H1 (cell line): Measurements from ENCODE around the gene ANAPC1. TPM values are rescaled to one million over a fixed set of nuclear protein-coding genes. Genes with fewer than 3 reads are reported as not detected.
"Not testable (repeated sequence)": the region's sequence is repeated elsewhere in the genome, so short reads cannot be mapped to it uniquely, and the experiment has no call there.

Experiments
- CTCF ChIA-PET: fragments of 300-600 bp; sonication (Branson Sonifier 250); formaldehyde crosslinking; loops from one replicate; lab custom pipeline; 2021; ENCODE audit not compliant: partially characterized antibody; lab: Charles Lee
- POLR2A ChIA-PET: fragments of 300-600 bp; sonication (Branson Sonifier 250); formaldehyde crosslinking; loops from one replicate; lab custom pipeline; 2021; ENCODE audit warnings: inconsistent platforms; ENCODE audit not compliant: partially characterized antibody; lab: Charles Lee
- DNase-seq, 2 experiments: peaks; one replicate each; pipeline versions ENCODE4 v3.0.0 to v3.0.0-alpha.2; 2010 to 2022; ENCODE audit warnings: low spot score in 2 of 2, low read depth in 1 of 2, mixed read lengths in 1 of 2
- FAIRE-seq: peaks from 2 replicates; lab custom pipeline; 2011; peaks lifted over from hg19 to GRCh38; lab: Jason Lieb, UNC
- H2AFZ ChIP-seq: 2 replicates; pipeline ENCODE4 v1.8.1; 2012; ENCODE audit warnings: low read length, inconsistent platforms
- H2AK5ac ChIP-seq: 2 replicates; pipeline ENCODE4 v1.6.1; 2013; ENCODE audit warnings: low read depth, low read length
- H2BK120ac ChIP-seq: replicated peaks from 2 replicates; pipeline ENCODE3; 2013; ENCODE audit warnings: low read depth, low read length, inconsistent platforms
- H2BK12ac ChIP-seq: 2 replicates; pipeline ENCODE4 v1.6.1; 2013; ENCODE audit warnings: low read depth, low read length
- H2BK15ac ChIP-seq: 2 replicates; pipeline ENCODE4 v1.6.1; 2013; ENCODE audit warnings: low read length
- H2BK20ac ChIP-seq: 2 replicates; pipeline ENCODE4 v1.6.1; 2013; ENCODE audit warnings: low read length
- H2BK5ac ChIP-seq: 2 replicates; pipeline ENCODE4 v1.6.1; 2013; ENCODE audit warnings: low read depth, low read length
- H3K14ac ChIP-seq: 2 replicates; pipeline ENCODE4 v1.6.1; 2013; ENCODE audit warnings: inconsistent platforms; ENCODE audit not compliant: insufficient read length
- H3K18ac ChIP-seq: 2 replicates; pipeline ENCODE4 v1.6.1; 2013; ENCODE audit warnings: low read length; ENCODE audit errors: extremely low read depth
- H3K23ac ChIP-seq: 2 replicates; pipeline ENCODE4 v1.6.1; 2013; ENCODE audit warnings: inconsistent platforms; ENCODE audit not compliant: insufficient read length
- H3K23me2 ChIP-seq: 2 replicates; pipeline ENCODE4 v1.6.1; 2013; ENCODE audit warnings: low read depth, low read length
- H3K27ac ChIP-seq: 2 replicates; pipeline ENCODE4 v1.6.1; 2011; ENCODE audit warnings: low read depth, low read length, inconsistent platforms
- H3K27me3 ChIP-seq, 4 experiments: replicated peaks in 1 of 4; 1 replicate in 1 of 4; 2 replicates in 3 of 4; pipeline versions ENCODE4 v1.6.1 to v1.8.1; 2011 to 2013; ENCODE audit warnings: low read length in 3 of 4, mild to moderate bottlenecking in 3 of 4, inconsistent platforms in 2 of 4, mixed read lengths in 2 of 4, moderate library complexity in 1 of 4; ENCODE audit not compliant: control insufficient read depth in 3 of 4, insufficient read depth in 3 of 4; ENCODE audit errors: extremely low read depth in 1 of 4
- H3K36me3 ChIP-seq, 4 experiments: 2 replicates each; pipeline versions ENCODE4 v1.6.1 to v1.8.1; 2011 to 2013; ENCODE audit warnings: mild to moderate bottlenecking in 4 of 4, low read length in 3 of 4, moderate library complexity in 2 of 4, control low read depth in 1 of 4, inconsistent platforms in 1 of 4; ENCODE audit not compliant: insufficient read depth in 4 of 4, control insufficient read depth in 2 of 4
- H3K4ac ChIP-seq: replicated peaks from 2 replicates; pipeline ENCODE3; 2013; ENCODE audit warnings: low read length, low read depth, mixed read lengths, inconsistent platforms; ENCODE audit not compliant: insufficient read length
- H3K4me1 ChIP-seq, 4 experiments: replicated peaks in 1 of 4; 1 replicate in 1 of 4; 2 replicates in 3 of 4; pipeline versions ENCODE4 v1.6.1 to v1.8.1; 2011 to 2013; ENCODE audit warnings: low read length in 3 of 4, inconsistent platforms in 2 of 4, mixed read lengths in 1 of 4; ENCODE audit not compliant: insufficient read depth in 4 of 4, control insufficient read depth in 3 of 4
- H3K4me2 ChIP-seq, 2 experiments: 2 replicates each; pipeline versions ENCODE4 v1.6.1 to v1.8.1; 2011 to 2013; ENCODE audit warnings: low read depth in 2 of 2, low read length in 2 of 2, control low read depth in 1 of 2, inconsistent platforms in 1 of 2, mild to moderate bottlenecking in 1 of 2; ENCODE audit not compliant: insufficient read depth in 1 of 2
- H3K4me3 ChIP-seq, 4 experiments: fragments of 200-600, 300-600 bp in 1 of 4; sonication (generic), shearing (Covaris generic), sonication (Bioruptor Twin) in 1 of 4; 2 replicates each; pipeline versions ENCODE4 v1.5.1 to v1.8.1; 2011 to 2016; ENCODE audit warnings: low read length in 4 of 4, low read depth in 3 of 4, control low read depth in 2 of 4, inconsistent platforms in 2 of 4, mild to moderate bottlenecking in 2 of 4, mixed read lengths in 1 of 4, moderate library complexity in 1 of 4; ENCODE audit not compliant: insufficient read depth in 2 of 4; ENCODE audit errors: extremely low read depth in 1 of 4
- H3K56ac ChIP-seq: replicated peaks from 2 replicates; pipeline ENCODE3; 2013; ENCODE audit warnings: low read depth, mild to moderate bottlenecking, mixed read lengths, low read length, inconsistent platforms; ENCODE audit not compliant: insufficient read length
- H3K79me1 ChIP-seq: 2 replicates; pipeline ENCODE4 v1.6.1; 2013; ENCODE audit warnings: low read depth, low read length, control low read depth
- H3K79me2 ChIP-seq, 2 experiments: 2 replicates each; pipeline versions ENCODE4 v1.6.1 to v1.8.1; 2012 to 2013; ENCODE audit warnings: low read length in 2 of 2, mild to moderate bottlenecking in 2 of 2, inconsistent platforms in 1 of 2; ENCODE audit not compliant: insufficient read depth in 2 of 2, control insufficient read depth in 1 of 2
- H3K9ac ChIP-seq, 4 experiments: replicated peaks in 1 of 4; 1 replicate in 1 of 4; 2 replicates in 3 of 4; pipeline versions ENCODE4 v1.6.1 to v1.8.1; 2011 to 2013; ENCODE audit warnings: low read depth in 3 of 4, low read length in 3 of 4, control low read depth in 2 of 4, mild to moderate bottlenecking in 2 of 4, moderate library complexity in 2 of 4, inconsistent platforms in 1 of 4; ENCODE audit errors: extremely low read depth in 1 of 4
- H3K9me3 ChIP-seq, 2 experiments: 2 replicates each; pipeline versions ENCODE4 v1.6.1 to v1.8.1; 2012 to 2013; ENCODE audit warnings: mild to moderate bottlenecking in 2 of 2, moderate library complexity in 2 of 2, control low read depth in 1 of 2, inconsistent platforms in 1 of 2, low read depth in 1 of 2, low read length in 1 of 2, mixed read lengths in 1 of 2; ENCODE audit not compliant: insufficient read depth in 2 of 2
- H4K20me1 ChIP-seq, 2 experiments: replicated peaks in 1 of 2; 2 replicates each; pipeline versions ENCODE3 to v1.8.1; 2011 to 2013; ENCODE audit warnings: inconsistent platforms in 2 of 2, low read length in 2 of 2, mild to moderate bottlenecking in 1 of 2; ENCODE audit not compliant: insufficient read depth in 2 of 2, control insufficient read depth in 1 of 2
- H4K5ac ChIP-seq: 2 replicates; pipeline ENCODE4 v1.6.1; 2013; ENCODE audit warnings: low read length, low read depth, mixed read lengths, inconsistent platforms; ENCODE audit not compliant: insufficient read length
- H4K8ac ChIP-seq: 2 replicates; pipeline ENCODE4 v1.8.0; 2013; ENCODE audit warnings: mild to moderate bottlenecking, moderate library complexity, low read length, inconsistent platforms; ENCODE audit not compliant: insufficient read depth; ENCODE audit errors: extremely low read depth
- H4K91ac ChIP-seq: replicated peaks from 2 replicates; pipeline ENCODE3; 2013; ENCODE audit warnings: low read length, mixed read lengths, inconsistent platforms; ENCODE audit not compliant: insufficient read length
- CTCF ChIP-seq, 3 experiments: IDR thresholded peaks; 1 replicate in 2 of 3; 2 replicates in 1 of 3; pipeline versions ENCODE4 v1.5.1 to v1.6.1; 2011; ENCODE audit warnings: low read length in 3 of 3, mild to moderate bottlenecking in 3 of 3, inconsistent platforms in 2 of 3, low read depth in 1 of 3, moderate library complexity in 1 of 3; ENCODE audit not compliant: insufficient read depth in 1 of 3; ENCODE audit errors: control extremely low read depth in 1 of 3
- RAD21 ChIP-seq, 2 experiments: IDR thresholded peaks in 1 of 2; conservative IDR thresholded peaks in 1 of 2; 2 replicates each; pipeline ENCODE4 v1.6.1; 2011; ENCODE audit warnings: low read depth in 2 of 2, low read length in 2 of 2, improper control_type of control experiment in 1 of 2, inconsistent platforms in 1 of 2, mild to moderate bottlenecking in 1 of 2, moderate library complexity in 1 of 2
- WGBS, 2 experiments: shearing (Covaris generic) in 1 of 2; methylation state at CpG; one replicate each; pipeline versions ENCODE4 v1.1.6 to v1.1.7; 2013 to 2015; ENCODE audit warnings: low lambda C conversion rate in 2 of 2, mixed read lengths in 2 of 2, inconsistent platforms in 1 of 2, low coverage in 1 of 2, missing lambda C conversion rate in 1 of 2; ENCODE audit not compliant: insufficient replicate concordance in 2 of 2, insufficient coverage in 1 of 2, insufficient read length in 1 of 2; ENCODE audit errors: extremely low coverage in 1 of 2, missing lambda C conversion rate in 1 of 2; 5-methylcytosine and 5-hydroxymethylcytosine counted together
- polyA plus RNA-seq, 7 experiments: library from polyadenylated mRNA; depleted of rRNA in 3 of 7; stranded (reverse) in 5 of 7; unstranded in 2 of 7; fragments of >200 nt in 5 of 7; fragments of 200-250 nt in 2 of 7; gene quantifications; 1 replicate in 5 of 7; 2 replicates in 1 of 7; 4 replicates in 1 of 7; pipeline versions ENCODE4 v1.2.1 to v1.2.3, GENCODE V29; 2011 to 2013; ENCODE audit warnings: missing spikeins in 2 of 7, mixed read lengths in 2 of 7
- total RNA-seq: library from RNA; stranded (reverse); fragmentation: NEBNext Ultra II Directional; extraction: Animal tissue kit (Norgen Biotek cat#: 25700); gene quantifications from 2 replicates; pipeline ENCODE4 v1.2.1, GENCODE V29; 2021

The ANAPC1 gene
- total and polyA plus RNA-seq, 2 of the 8 experiments (the other 6 are each of a cell fraction or from before 2014, with no cell fraction given) = 46.6 to 107 TPM

- POLR2A ChIA-PET, H3K23me2 ChIP-seq, H3K14ac ChIP-seq, H3K4ac ChIP-seq, H3K9me3 ChIP-seq, H2BK5ac ChIP-seq, H2BK15ac ChIP-seq, H2BK120ac ChIP-seq, H3K4me3 ChIP-seq, H2BK12ac ChIP-seq, H3K4me2 ChIP-seq, H3K36me3 ChIP-seq, H4K5ac ChIP-seq, H3K18ac ChIP-seq, H4K20me1 ChIP-seq, H3K79me2 ChIP-seq, H4K8ac ChIP-seq, H3K9ac ChIP-seq, H3K79me1 ChIP-seq, H2BK20ac ChIP-seq, H2AFZ ChIP-seq, H3K4me1 ChIP-seq, H3K23ac ChIP-seq, CTCF ChIA-PET, H3K27ac ChIP-seq, DNase-seq, H3K27me3 ChIP-seq, H4K91ac ChIP-seq, H3K56ac ChIP-seq, H2AK5ac ChIP-seq: not testable (repeated sequence)
- 64% methylated on average over 6 of the region's 9 CpGs; no CpG with 5 or more reads in 1 of the 2 experiments for WGBS, 2 experiments
- TF ChIP-seq CTCF (IDR thresholded peaks at IDR 0.05; ENCODE audit: control extremely low read depth in 1 of 3, insufficient read depth in 1 of 3, low read depth in 1 of 3, low read length in 3 of 3) = peak in 1 of 3 experiments; percentile 28; a peak in 1 of 4 replicates
- TF ChIP-seq RAD21 (IDR thresholded peaks at IDR 0.05 in 1 of 2, conservative IDR thresholded peaks at IDR 0.05 in 1 of 2; ENCODE audit: low read depth in 2 of 2, low read length in 2 of 2) = peak; percentile 20 to 25; a peak in 3 of 4 replicates
- FAIRE-seq = peak; percentile 90
Measured at GRCh38 chr2:111735838-111736721, 147.9 kb downstream of the ANAPC1 start.
